ENCODE data around the gene GPR153. TPM values are rescaled to one million over a fixed set of nuclear protein-coding genes. Genes with fewer than 3 reads are reported as not detected.
A peak's percentile ranks its signal among the peaks of the same experiment; 100 is the strongest.

The GPR153 gene
- total and polyA plus RNA-seq, 2 of the 13 experiments (the other 11 are each of a cell fraction or from before 2014, with no cell fraction given) = 0.22 to 0.31 TPM

DNA sequence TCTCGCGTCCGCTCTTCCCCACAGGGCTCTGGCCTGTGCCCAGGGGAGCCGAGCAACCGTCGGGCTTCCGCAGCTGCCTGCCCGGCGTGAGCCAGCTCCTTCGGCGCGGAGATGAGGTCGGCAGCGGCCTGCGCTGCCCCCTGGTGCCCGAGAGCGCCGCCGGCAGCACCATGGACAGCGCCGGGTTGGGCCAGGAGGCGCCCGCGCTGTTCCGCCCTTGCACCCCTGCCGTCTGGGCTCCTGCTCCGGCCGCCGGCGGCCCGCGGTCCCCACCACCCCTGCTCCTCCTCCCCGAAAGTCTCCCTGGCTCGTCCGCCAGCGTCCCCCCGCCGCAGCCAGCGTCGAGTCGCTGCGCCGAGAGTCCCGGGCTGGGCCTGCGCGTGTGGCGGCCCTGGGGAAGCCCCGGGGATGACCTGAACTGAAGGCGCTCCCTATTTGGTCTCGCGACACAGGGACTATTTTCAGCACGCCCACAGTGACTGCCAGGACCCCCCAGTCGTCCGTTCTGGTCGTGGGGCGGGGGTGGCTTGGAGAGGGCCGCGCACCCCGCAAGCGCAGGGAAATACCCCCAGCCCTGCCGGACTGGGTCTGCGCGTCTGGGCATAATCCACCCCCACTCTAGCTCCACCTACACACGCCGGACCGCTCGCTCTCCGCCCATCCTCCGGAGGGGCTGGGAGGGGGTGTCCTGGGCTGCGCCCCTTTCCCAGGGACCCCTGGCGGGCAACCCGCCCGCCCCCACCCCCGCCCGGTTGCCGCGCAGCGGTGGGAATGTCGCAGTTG lies 15.6 kb downstream of the GPR153 start (continued):
- peak; percentile 94 for TF ChIP-seq ZNF574 (CRISPR knock-in tag; IDR thresholded peaks at IDR 0.05)
- TF ChIP-seq ZSCAN12 (CRISPR knock-in tag; IDR thresholded peaks at IDR 0.05) = peak; percentile 99
- peak; percentile 89 for TF ChIP-seq ARNTL (CRISPR knock-in tag; IDR thresholded peaks at IDR 0.05)
- TF ChIP-seq DNMT3B (CRISPR knock-in tag; conservative IDR thresholded peaks at IDR 0.05) = peak; percentile 95; the same call in 1 of the 2 replicates
- peak; percentile 98 for TF ChIP-seq ZNF800 (CRISPR knock-in tag; IDR thresholded peaks at IDR 0.05)
- TF ChIP-seq MBNL3 (CRISPR knock-in tag; conservative IDR thresholded peaks at IDR 0.05) = no peak
- TF ChIP-seq KLF15 (CRISPR knock-in tag; IDR thresholded peaks at IDR 0.05; ENCODE audit: borderline replicate concordance) = peak; percentile 98
- peak; percentile 92 for TF ChIP-seq GZF1 (CRISPR knock-in tag; IDR thresholded peaks at IDR 0.05)
- no peak for TF ChIP-seq PCBP2 (optimal IDR thresholded peaks at IDR 0.05; ENCODE audit: low read depth, low read length, poor library complexity, severe bottlenecking)
- no peak for TF ChIP-seq NR2F6 (IDR thresholded peaks at IDR 0.05)
- TF ChIP-seq NR2F6 (CRISPR knock-in tag; IDR thresholded peaks at IDR 0.05) = peak; percentile 77
- peak; percentile 99 for TF ChIP-seq BCL3 (CRISPR knock-in tag; IDR thresholded peaks at IDR 0.05)
- peak; percentile 82; the same call in 1 of the 2 replicates for TF ChIP-seq ZBTB1 (CRISPR knock-in tag; IDR thresholded peaks at IDR 0.05; ENCODE audit: borderline replicate concordance)
- no peak for TF ChIP-seq GABPA (IDR thresholded peaks at IDR 0.05; ENCODE audit: low read depth, low read length)
- TF ChIP-seq GABPA (CRISPR knock-in tag; IDR thresholded peaks at IDR 0.05; ENCODE audit: low read depth) = no peak
- peak; percentile 81; the same call in 1 of the 2 replicates for TF ChIP-seq NAIF1 (CRISPR knock-in tag; IDR thresholded peaks at IDR 0.05; ENCODE audit: borderline replicate concordance)
- TF ChIP-seq RBFOX2 (IDR thresholded peaks at IDR 0.05; ENCODE audit: low read depth, low read length) = no peak
- peak; percentile 93 for TF ChIP-seq ZNF329 (CRISPR knock-in tag; IDR thresholded peaks at IDR 0.05; ENCODE audit: low read depth)
- TF ChIP-seq RORA (CRISPR knock-in tag; IDR thresholded peaks at IDR 0.05) = no peak
- TF ChIP-seq ZNF274 (CRISPR knock-in tag; IDR thresholded peaks at IDR 0.05) = peak; percentile 98

Measured in HepG2 (cell line).